ENCODE results near the gene ACOXL. TPM values are rescaled to one million over a fixed set of nuclear protein-coding genes. Genes with fewer than 3 reads are reported as not detected.

The ACOXL gene
- total and polyA plus RNA-seq, 2 of the 8 experiments (the other 6 are each of a cell fraction or from before 2014, with no cell fraction given): 11.4 to 20.6 TPM

- TF ChIP-seq CHD7 (IDR thresholded peaks at IDR 0.05; ENCODE audit: insufficient replicate concordance, low read length): no peak
- no peak for TF ChIP-seq TAF7 (optimal IDR thresholded peaks at IDR 0.05; ENCODE audit: borderline replicate concordance, low read depth, low read length)
- TF ChIP-seq PHF8 (conservative IDR thresholded peaks at IDR 0.05; ENCODE audit: low read depth, low read length): no peak
- TF ChIP-seq MAX (IDR thresholded peaks at IDR 0.05): no peak
- TF ChIP-seq NANOG (IDR thresholded peaks at IDR 0.05; ENCODE audit: insufficient read depth, low read depth, low read length, poor library complexity, severe bottlenecking): no peak
- TF ChIP-seq BCL11A (IDR thresholded peaks at IDR 0.05; ENCODE audit: low read depth in 2 of 2, low read length in 2 of 2): no peak
- no peak for TF ChIP-seq SRF (IDR thresholded peaks at IDR 0.05; ENCODE audit: low read depth, low read length)
- TF ChIP-seq POLR2A (IDR thresholded peaks at IDR 0.05; ENCODE audit: control extremely low read depth in 1 of 2, low read depth in 2 of 2, low read length in 2 of 2): no peak
These were observed 134.7 kb downstream of the ACOXL start (continued) for GRCh38 chr2:110867078-110867477.
